Lower lobe of right lung (tissue), 2 donors: ENCODE data around the gene CPPED1. TPM values are rescaled to one million over a fixed set of nuclear protein-coding genes. Genes with fewer than 3 reads are reported as not detected.

Source experiments
- ATAC-seq, 2 donors: fragments of 200-7000 bp; cut with Tn5 transposase; one replicate each; pipeline ENCODE4 v1.9.1; 2020 to 2022; ENCODE audit warnings: mild to moderate bottlenecking in 2 of 2, moderate library complexity in 2 of 2
- DNase-seq: peaks from one replicate; pipeline ENCODE4 v3.0.0-alpha.2; 2020
- H3K27ac ChIP-seq: fragments of 200-600 bp; one replicate; pipeline ENCODE4 v1.8.0; 2022
- H3K27me3 ChIP-seq: fragments of 200-600 bp; one replicate; pipeline ENCODE4 v1.8.0; 2022; ENCODE audit warnings: low read depth
- H3K36me3 ChIP-seq: fragments of 200-600 bp; one replicate; pipeline ENCODE4 v1.8.0; 2022; ENCODE audit warnings: mild to moderate bottlenecking
- H3K4me1 ChIP-seq: fragments of 200-600 bp; one replicate; pipeline ENCODE4 v1.8.0; 2022
- H3K4me3 ChIP-seq: fragments of 200-600 bp; one replicate; pipeline ENCODE4 v1.8.0; 2022; ENCODE audit warnings: mild to moderate bottlenecking
- H3K9me3 ChIP-seq: fragments of 200-600 bp; one replicate; pipeline ENCODE4 v1.8.0; 2022
- intact Hi-C: fragments of 100-400 bp; cut with DNase I; formaldehyde crosslinking; loops from one replicate; pipeline ENCODE4 v1.11.0; 2022
- total RNA-seq: library from RNA; stranded (reverse); fragmentation: NEBNext Ultra II Directional; extraction: Animal tissue kit (Norgen Biotek cat#: 25700); gene quantifications from one replicate; pipeline ENCODE4 v1.2.1, GENCODE V29; 2021
- TF ChIP-seq, protein P1 (sequence below): fragments of 200-600 bp; IDR thresholded peaks from one replicate; pipeline ENCODE4 v1.8.0; 2022; ENCODE audit warnings: antibody characterized with exemption, mild to moderate bottlenecking
- donor health status: DM: no; HTN: yes; CAD: no; lungs with severe emphysema.

Gene CPPED1
- total RNA-seq, 1 donor from 2014 or later = 33.0 TPM

GRCh38 chr16:12643034-12643455, 160.6 kb downstream of the CPPED1 start:
- DNase-seq (no peak), ATAC-seq (no peak)
- Histone ChIP-seq H3K4me1 (no peaks in the 10 kb centered on the region), H3K27me3 (no peaks in the 10 kb centered on the region), H3K4me3 (no peak overlapping the region), H3K36me3 (no peaks in the 10 kb centered on the region), H3K9me3 (no peaks in the 10 kb centered on the region), H3K27ac (no peak overlapping the region)
- TF ChIP-seq, protein P1, sequence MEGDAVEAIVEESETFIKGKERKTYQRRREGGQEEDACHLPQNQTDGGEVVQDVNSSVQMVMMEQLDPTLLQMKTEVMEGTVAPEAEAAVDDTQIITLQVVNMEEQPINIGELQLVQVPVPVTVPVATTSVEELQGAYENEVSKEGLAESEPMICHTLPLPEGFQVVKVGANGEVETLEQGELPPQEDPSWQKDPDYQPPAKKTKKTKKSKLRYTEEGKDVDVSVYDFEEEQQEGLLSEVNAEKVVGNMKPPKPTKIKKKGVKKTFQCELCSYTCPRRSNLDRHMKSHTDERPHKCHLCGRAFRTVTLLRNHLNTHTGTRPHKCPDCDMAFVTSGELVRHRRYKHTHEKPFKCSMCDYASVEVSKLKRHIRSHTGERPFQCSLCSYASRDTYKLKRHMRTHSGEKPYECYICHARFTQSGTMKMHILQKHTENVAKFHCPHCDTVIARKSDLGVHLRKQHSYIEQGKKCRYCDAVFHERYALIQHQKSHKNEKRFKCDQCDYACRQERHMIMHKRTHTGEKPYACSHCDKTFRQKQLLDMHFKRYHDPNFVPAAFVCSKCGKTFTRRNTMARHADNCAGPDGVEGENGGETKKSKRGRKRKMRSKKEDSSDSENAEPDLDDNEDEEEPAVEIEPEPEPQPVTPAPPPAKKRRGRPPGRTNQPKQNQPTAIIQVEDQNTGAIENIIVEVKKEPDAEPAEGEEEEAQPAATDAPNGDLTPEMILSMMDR = no peak
- intact Hi-C loops = no loop called here

GRCh38 chr16:12639044-12639443, 164.6 kb downstream of the CPPED1 start:
- Histone ChIP-seq H3K27ac (no peak overlapping the region), H3K9me3 (no peaks in the 10 kb centered on the region), H3K27me3 (no peaks in the 10 kb centered on the region), H3K36me3 (no peaks in the 10 kb centered on the region), H3K4me1 (no peaks in the 10 kb centered on the region), H3K4me3 (no peak overlapping the region)
- intact Hi-C loops = no loop called here
- ATAC-seq (no peak), DNase-seq (no peak)
- TF ChIP-seq, protein P1 = no peak

GRCh38 chr16:12637002-12637401, 166.7 kb downstream of the CPPED1 start:
- DNase-seq = no peak
- TF ChIP-seq, protein P1 = no peak
- intact Hi-C loops = no loop called here
- Histone ChIP-seq H3K9me3 (no peaks in the 10 kb centered on the region), H3K27me3 (no peaks in the 10 kb centered on the region), H3K27ac (no peak overlapping the region), H3K4me3 (no peak overlapping the region), H3K4me1 (no peaks in the 10 kb centered on the region), H3K36me3 (no peaks in the 10 kb centered on the region)
- no peak for ATAC-seq

- DNase-seq (no peak), ATAC-seq (no peak)
- H3K9me3 ChIP-seq = no peaks in the 10 kb centered on the region
- no peak overlapping the region for H3K27ac ChIP-seq
- TF ChIP-seq, protein P1 = no peak
- intact Hi-C loops = no loop called here
- no peak overlapping the region for H3K4me3 ChIP-seq
- H3K27me3 ChIP-seq = no peaks in the 10 kb centered on the region
- H3K4me1 ChIP-seq = no peaks in the 10 kb centered on the region
- no peaks in the 10 kb centered on the region for H3K36me3 ChIP-seq
These were observed 174.4 kb downstream of the CPPED1 start for GRCh38 chr16:12629271-12629670.

- intact Hi-C loops = no loop called here
- H3K9me3 ChIP-seq = no peaks in the 10 kb centered on the region
- H3K27me3 ChIP-seq = no peaks in the 10 kb centered on the region
- H3K36me3 ChIP-seq = no peaks in the 10 kb centered on the region
- ATAC-seq (no peak), DNase-seq (no peak)
- no peaks in the 10 kb centered on the region for H3K4me1 ChIP-seq
- TF ChIP-seq, protein P1 = no peak
- H3K4me3 ChIP-seq = no peak overlapping the region
- no peak overlapping the region for H3K27ac ChIP-seq
These were observed 175.2 kb downstream of the CPPED1 start for GRCh38 chr16:12628536-12628935.

DNA sequence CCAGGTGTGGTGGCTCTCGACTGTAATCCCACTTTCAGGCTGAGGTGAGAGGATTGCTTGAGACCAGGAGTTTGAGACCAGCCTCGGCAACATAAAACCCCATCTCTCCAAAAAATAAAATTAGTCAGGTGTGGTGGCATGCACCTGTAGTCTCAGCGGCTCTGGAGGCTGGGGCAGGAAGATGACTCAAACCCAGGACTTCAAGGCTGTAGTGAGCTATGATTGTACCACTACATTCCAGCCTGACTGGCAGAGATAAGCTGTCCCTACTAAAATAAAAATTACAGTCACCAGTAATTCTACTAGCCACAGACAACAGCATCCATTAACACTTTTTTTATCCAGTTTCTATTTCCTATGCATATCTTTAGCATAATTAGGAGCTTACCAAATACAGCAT, 176.3 kb downstream of the CPPED1 start:
- intact Hi-C loops = no loop called here
- Histone ChIP-seq H3K9me3 (no peaks in the 10 kb centered on the region), H3K4me1 (no peaks in the 10 kb centered on the region), H3K27me3 (no peaks in the 10 kb centered on the region), H3K36me3 (no peaks in the 10 kb centered on the region), H3K4me3 (no peak overlapping the region), H3K27ac (no peak overlapping the region)
- TF ChIP-seq, protein P1 = no peak
- no peak for ATAC-seq
- no peak for DNase-seq
